NB4 (cell line): ENCODE results near the gene HPN.

Experiments
- TF ChIP-seq, protein P1 (sequence below): IDR thresholded peaks from 2 replicates; pipeline ENCODE4 v1.6.1; 2011; ENCODE audit warnings: low read depth, low read length
- TF ChIP-seq, protein P2 (sequence below): IDR thresholded peaks from one replicate; pipeline ENCODE4 v1.5.1; 2012; ENCODE audit warnings: low read depth, low read length

- TF ChIP-seq, protein P1, sequence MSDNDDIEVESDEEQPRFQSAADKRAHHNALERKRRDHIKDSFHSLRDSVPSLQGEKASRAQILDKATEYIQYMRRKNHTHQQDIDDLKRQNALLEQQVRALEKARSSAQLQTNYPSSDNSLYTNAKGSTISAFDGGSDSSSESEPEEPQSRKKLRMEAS, result no peak
- TF ChIP-seq, protein P2, sequence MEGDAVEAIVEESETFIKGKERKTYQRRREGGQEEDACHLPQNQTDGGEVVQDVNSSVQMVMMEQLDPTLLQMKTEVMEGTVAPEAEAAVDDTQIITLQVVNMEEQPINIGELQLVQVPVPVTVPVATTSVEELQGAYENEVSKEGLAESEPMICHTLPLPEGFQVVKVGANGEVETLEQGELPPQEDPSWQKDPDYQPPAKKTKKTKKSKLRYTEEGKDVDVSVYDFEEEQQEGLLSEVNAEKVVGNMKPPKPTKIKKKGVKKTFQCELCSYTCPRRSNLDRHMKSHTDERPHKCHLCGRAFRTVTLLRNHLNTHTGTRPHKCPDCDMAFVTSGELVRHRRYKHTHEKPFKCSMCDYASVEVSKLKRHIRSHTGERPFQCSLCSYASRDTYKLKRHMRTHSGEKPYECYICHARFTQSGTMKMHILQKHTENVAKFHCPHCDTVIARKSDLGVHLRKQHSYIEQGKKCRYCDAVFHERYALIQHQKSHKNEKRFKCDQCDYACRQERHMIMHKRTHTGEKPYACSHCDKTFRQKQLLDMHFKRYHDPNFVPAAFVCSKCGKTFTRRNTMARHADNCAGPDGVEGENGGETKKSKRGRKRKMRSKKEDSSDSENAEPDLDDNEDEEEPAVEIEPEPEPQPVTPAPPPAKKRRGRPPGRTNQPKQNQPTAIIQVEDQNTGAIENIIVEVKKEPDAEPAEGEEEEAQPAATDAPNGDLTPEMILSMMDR, result no peak
These were observed 18.1 kb upstream of the HPN start for GRCh38 chr19:35023428-35023827.
